GM21360 (cell line): ENCODE results near the gene TRAM2.
"Not testable (repeated sequence)": the region's sequence is repeated elsewhere in the genome, so short reads cannot be mapped to it uniquely, and the experiment has no call there.

Source experiments
- ATAC-seq: cut with Tn5 transposase; IDR thresholded peaks from one replicate; pipeline ENCODE4 v1.9.1; 2021; ENCODE audit warnings: mild to moderate bottlenecking, moderate library complexity; ENCODE audit not compliant: unreplicated experiment

The TRAM2 gene

GRCh38 chr6:52497652-52498408 is 79.0 kb downstream of the TRAM2 start:
- ATAC-seq = peak; percentile 86

GRCh38 chr6:52496631-52497030 is 80.2 kb downstream of the TRAM2 start:
- ATAC-seq = no peak

- no peak for ATAC-seq
These were observed 80.9 kb downstream of the TRAM2 start for GRCh38 chr6:52495922-52496321.

- ATAC-seq = no peak
These were observed 82.4 kb downstream of the TRAM2 start for GRCh38 chr6:52494298-52495072.

- ATAC-seq = no peak
These were observed 83.2 kb downstream of the TRAM2 start for GRCh38 chr6:52493669-52494068.

GRCh38 chr6:52491203-52492069 is 85.4 kb downstream of the TRAM2 start:
- peak; percentile 50 for ATAC-seq

GRCh38 chr6:52489881-52490280 is 87.0 kb downstream of the TRAM2 start:
- ATAC-seq = no peak

- no peak for ATAC-seq
These were observed 93.2 kb downstream of the TRAM2 start for GRCh38 chr6:52483671-52484003.

GRCh38 chr6:52482903-52483670 is 93.8 kb downstream of the TRAM2 start:
- no peak for ATAC-seq

- ATAC-seq = no peak
These were observed 101.6 kb downstream of the TRAM2 start for GRCh38 chr6:52475307-52475706.

GRCh38 chr6:52474173-52474572 is 102.7 kb downstream of the TRAM2 start:
- no peak for ATAC-seq

GRCh38 chr6:52461194-52461593 is 115.7 kb downstream of the TRAM2 start:
- not testable (repeated sequence) for ATAC-seq

GRCh38 chr6:52457096-52457495 is 119.8 kb downstream of the TRAM2 start:
- no peak for ATAC-seq

- ATAC-seq = no peak
These were observed 122.3 kb downstream of the TRAM2 start for GRCh38 chr6:52454556-52454955.
